ENCODE data around the gene CARTPT. TPM values are rescaled to one million over a fixed set of nuclear protein-coding genes. Genes with fewer than 3 reads are reported as not detected.

CARTPT gene
- total RNA-seq (ENCODE audit: low replicate concordance): 0.34 and 0.43 TPM in 2 replicates
- long read RNA-seq: 0 reads

DNA sequence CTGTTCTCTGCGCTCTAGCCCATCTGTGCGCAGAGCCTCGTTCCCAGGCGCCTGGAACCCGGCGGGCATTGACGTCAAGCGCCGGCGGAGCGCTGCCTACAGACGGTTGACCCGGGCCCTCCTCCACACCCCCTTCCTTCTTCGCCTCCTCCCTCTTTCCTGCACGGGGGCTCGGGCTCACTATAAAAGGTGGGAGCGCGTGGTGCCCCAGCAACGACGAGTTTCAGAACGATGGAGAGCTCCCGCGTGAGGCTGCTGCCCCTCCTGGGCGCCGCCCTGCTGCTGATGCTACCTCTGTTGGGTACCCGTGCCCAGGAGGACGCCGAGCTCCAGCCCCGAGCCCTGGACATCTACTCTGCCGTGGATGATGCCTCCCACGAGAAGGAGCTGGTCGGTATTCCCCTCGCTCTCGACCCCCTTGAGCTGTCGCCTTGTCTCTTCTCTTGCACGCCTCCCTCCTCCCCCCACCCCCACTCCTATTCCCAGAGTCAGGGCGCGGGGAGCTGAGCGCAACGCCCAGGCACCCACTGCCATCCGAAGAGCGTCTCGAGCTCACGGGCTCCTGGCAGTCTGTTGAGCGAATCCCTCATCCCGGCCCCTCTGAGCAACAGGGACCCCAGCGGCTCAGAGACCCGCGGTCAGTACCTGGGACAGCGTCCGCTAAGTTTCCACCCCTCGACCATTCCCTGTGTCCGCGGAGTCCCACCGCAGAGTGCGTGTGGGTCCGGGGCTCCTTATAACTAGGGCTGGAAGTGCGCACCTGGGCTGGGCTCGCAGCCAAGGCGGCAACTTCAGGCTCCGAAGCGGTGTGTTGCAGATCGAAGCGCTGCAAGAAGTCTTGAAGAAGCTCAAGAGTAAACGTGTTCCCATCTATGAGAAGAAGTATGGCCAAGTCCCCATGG is at the start of gene CARTPT:
Gene CARTPT (plus strand): TSS at position 213 of the 902 bp plus-strand sequence. CDS start 19 bp downstream, at position 232.
- H3K4me3 Mint-ChIP-seq: peak within 1 kb of the TSS; percentile 20
- peaks cover 91% of the 10 kb centered on the region for H3K27me3 Mint-ChIP-seq
- peak; percentile 73 for DNase-seq (ENCODE audit: extremely low spot score, unreplicated experiment)
- TF ChIP-seq, protein P1, sequence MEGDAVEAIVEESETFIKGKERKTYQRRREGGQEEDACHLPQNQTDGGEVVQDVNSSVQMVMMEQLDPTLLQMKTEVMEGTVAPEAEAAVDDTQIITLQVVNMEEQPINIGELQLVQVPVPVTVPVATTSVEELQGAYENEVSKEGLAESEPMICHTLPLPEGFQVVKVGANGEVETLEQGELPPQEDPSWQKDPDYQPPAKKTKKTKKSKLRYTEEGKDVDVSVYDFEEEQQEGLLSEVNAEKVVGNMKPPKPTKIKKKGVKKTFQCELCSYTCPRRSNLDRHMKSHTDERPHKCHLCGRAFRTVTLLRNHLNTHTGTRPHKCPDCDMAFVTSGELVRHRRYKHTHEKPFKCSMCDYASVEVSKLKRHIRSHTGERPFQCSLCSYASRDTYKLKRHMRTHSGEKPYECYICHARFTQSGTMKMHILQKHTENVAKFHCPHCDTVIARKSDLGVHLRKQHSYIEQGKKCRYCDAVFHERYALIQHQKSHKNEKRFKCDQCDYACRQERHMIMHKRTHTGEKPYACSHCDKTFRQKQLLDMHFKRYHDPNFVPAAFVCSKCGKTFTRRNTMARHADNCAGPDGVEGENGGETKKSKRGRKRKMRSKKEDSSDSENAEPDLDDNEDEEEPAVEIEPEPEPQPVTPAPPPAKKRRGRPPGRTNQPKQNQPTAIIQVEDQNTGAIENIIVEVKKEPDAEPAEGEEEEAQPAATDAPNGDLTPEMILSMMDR (conservative IDR thresholded peaks at IDR 0.05): no peak
- H3K4me1 Mint-ChIP-seq (ENCODE audit: unreplicated experiment): peaks cover 5% of the 10 kb centered on the region
- no peaks in the 10 kb centered on the region for H3K36me3 Mint-ChIP-seq
- no peaks in the 10 kb centered on the region for H3K9me3 Mint-ChIP-seq
- no peak within 1 kb of the TSS for H3K27ac Mint-ChIP-seq

- H3K9me3 Mint-ChIP-seq: no peaks in the 10 kb centered on the region
- H3K36me3 Mint-ChIP-seq: no peaks in the 10 kb centered on the region
- TF ChIP-seq, protein P1 (conservative IDR thresholded peaks at IDR 0.05): no peak
- H3K4me3 Mint-ChIP-seq: no peak overlapping the region
- H3K27ac Mint-ChIP-seq: no peak overlapping the region
- peaks cover 2% of the 10 kb centered on the region for H3K27me3 Mint-ChIP-seq
- no peaks in the 10 kb centered on the region for H3K4me1 Mint-ChIP-seq (ENCODE audit: unreplicated experiment)
- DNase-seq (ENCODE audit: extremely low spot score, unreplicated experiment): no peak
Measured at GRCh38 chr5:71677977-71678376, 41.1 kb upstream of the CARTPT start.

GRCh38 chr5:71679714-71680113 is 39.4 kb upstream of the CARTPT start:
- H3K4me3 Mint-ChIP-seq: no peak overlapping the region
- no peak overlapping the region for H3K27ac Mint-ChIP-seq
- peaks cover 2% of the 10 kb centered on the region for H3K27me3 Mint-ChIP-seq
- no peak for DNase-seq (ENCODE audit: extremely low spot score, unreplicated experiment)
- no peaks in the 10 kb centered on the region for H3K4me1 Mint-ChIP-seq (ENCODE audit: unreplicated experiment)
- no peaks in the 10 kb centered on the region for H3K9me3 Mint-ChIP-seq
- H3K36me3 Mint-ChIP-seq: no peaks in the 10 kb centered on the region
- TF ChIP-seq, protein P1 (conservative IDR thresholded peaks at IDR 0.05): no peak

- H3K27me3 Mint-ChIP-seq: peaks cover 2% of the 10 kb centered on the region
- no peaks in the 10 kb centered on the region for H3K4me1 Mint-ChIP-seq (ENCODE audit: unreplicated experiment)
- H3K27ac Mint-ChIP-seq: no peak overlapping the region
- no peak overlapping the region for H3K4me3 Mint-ChIP-seq
- H3K9me3 Mint-ChIP-seq: peaks cover 4% of the 10 kb centered on the region
- no peak for DNase-seq (ENCODE audit: extremely low spot score, unreplicated experiment)
- TF ChIP-seq, protein P1 (conservative IDR thresholded peaks at IDR 0.05): no peak
- H3K36me3 Mint-ChIP-seq: no peaks in the 10 kb centered on the region
Measured at GRCh38 chr5:71680510-71680909, 38.6 kb upstream of the CARTPT start.

GRCh38 chr5:71681296-71681695 is 37.8 kb upstream of the CARTPT start:
- H3K36me3 Mint-ChIP-seq: no peaks in the 10 kb centered on the region
- peaks cover 2% of the 10 kb centered on the region for H3K27me3 Mint-ChIP-seq
- H3K27ac Mint-ChIP-seq: no peak overlapping the region

More at GRCh38 chr5:71681296-71681695, 37.8 kb upstream of the CARTPT start:
- no peak overlapping the region for H3K4me3 Mint-ChIP-seq
- TF ChIP-seq, protein P1 (conservative IDR thresholded peaks at IDR 0.05): no peak
- H3K9me3 Mint-ChIP-seq: peaks cover 11% of the 10 kb centered on the region
- no peak for DNase-seq (ENCODE audit: extremely low spot score, unreplicated experiment)
- H3K4me1 Mint-ChIP-seq (ENCODE audit: unreplicated experiment): no peaks in the 10 kb centered on the region

All from type B pancreatic cell (in vitro differentiated cells).